Spleen (tissue), 11 donors: ENCODE data around the gene EDRF1. TPM values are rescaled to one million over a fixed set of nuclear protein-coding genes. Genes with fewer than 3 reads are reported as not detected.
A peak's percentile ranks its signal among the peaks of the same experiment; 100 is the strongest.

Experiments
- DNase-seq: peaks from one replicate; pipeline ENCODE4 v3.0.0-alpha.2; 2020
- H3K27ac ChIP-seq, 8 donors: fragments of 200-600 bp; sonication (generic) in 7 of 8; 1 replicate in 4 of 8; 2 replicates in 4 of 8; pipeline versions ENCODE4 v1.5.0 to v1.8.0; 2016 to 2021; ENCODE audit warnings: inconsistent platforms in 4 of 8, mild to moderate bottlenecking in 4 of 8, moderate library complexity in 1 of 8
- H3K27me3 ChIP-seq, 7 donors: fragments of 200-600 bp; sonication (generic) in 6 of 7; replicated peaks in 1 of 7; 1 replicate in 4 of 7; 2 replicates in 3 of 7; pipeline versions ENCODE4 v1.5.0 to v1.8.0; 2016 to 2021; ENCODE audit warnings: inconsistent platforms in 3 of 7, mild to moderate bottlenecking in 1 of 7
- H3K36me3 ChIP-seq, 6 donors: fragments of 200-600 bp; sonication (generic) in 5 of 6; 1 replicate in 4 of 6; 2 replicates in 2 of 6; pipeline versions ENCODE4 v1.5.0 to v1.8.0; 2016 to 2021; ENCODE audit warnings: inconsistent platforms in 2 of 6
- H3K4me1 ChIP-seq, 6 donors: fragments of 200-600 bp; sonication (generic) in 5 of 6; 1 replicate in 3 of 6; 2 replicates in 3 of 6; pipeline versions ENCODE4 v1.5.0 to v1.8.0; 2016 to 2021; ENCODE audit warnings: inconsistent platforms in 3 of 6
- H3K4me3 ChIP-seq, 8 donors: fragments of 200-600 bp; sonication (generic) in 7 of 8; 1 replicate in 4 of 8; 2 replicates in 4 of 8; pipeline versions ENCODE4 v1.5.0 to v1.8.0; 2016 to 2021; ENCODE audit warnings: inconsistent platforms in 4 of 8, mild to moderate bottlenecking in 4 of 8, moderate library complexity in 2 of 8
- H3K9me3 ChIP-seq, 8 donors: fragments of 200-600 bp; sonication (generic) in 7 of 8; 1 replicate in 4 of 8; 2 replicates in 4 of 8; pipeline versions ENCODE4 v1.5.0 to v1.8.0; 2016 to 2021; ENCODE audit warnings: inconsistent platforms in 4 of 8
- CTCF ChIP-seq, 11 experiments: fragments of 200-600 bp in 7 of 11; fragments of 450-650 bp in 4 of 11; sonication (generic) in 4 of 11; IDR thresholded peaks in 8 of 11; conservative IDR thresholded peaks in 3 of 11; 1 replicate in 7 of 11; 2 replicates in 4 of 11; pipeline versions ENCODE4 v1.4.0 to v1.8.0; 2016 to 2021; ENCODE audit warnings: antibody characterized with exemption in 11 of 11, inconsistent platforms in 4 of 11, mild to moderate bottlenecking in 1 of 11
- POLR2A ChIP-seq, 3 donors: fragments of 450-650 bp; IDR thresholded peaks; one replicate each; pipeline ENCODE4 v1.5.1; 2017; ENCODE audit warnings: antibody characterized with exemption in 3 of 3, mild to moderate bottlenecking in 1 of 3
- POLR2AphosphoS5 ChIP-seq, 3 donors: sonication (generic); formaldehyde crosslinking; IDR thresholded peaks; one replicate each; pipeline ENCODE4 v1.5.1; 2017; ENCODE audit warnings: antibody characterized with exemption in 3 of 3
- WGBS, 5 donors: extraction: QIAGEN DNeasy Blood & Tissue Kit in 3 of 5; methylation state at CpG; one replicate each; pipeline versions ENCODE4 v1.1.5 to v1.1.7; 2013 to 2018; 5-methylcytosine and 5-hydroxymethylcytosine counted together
- intact Hi-C: fragments of 100-400 bp; cut with DNase I; formaldehyde crosslinking; loops from one replicate; pipeline ENCODE4 v1.15.0; 2023; ENCODE audit warnings: low total_unique reads
- polyA plus RNA-seq, 3 donors: library from polyadenylated mRNA; stranded (reverse); fragments of 200-250 nt; gene quantifications; one replicate each; pipeline ENCODE4 v1.2.1, GENCODE V29; 2013
- total RNA-seq, 7 donors: library from RNA; depleted of rRNA in 3 of 7; stranded (reverse); fragments of >200 nt in 3 of 7; fragmentation: NEBNext Ultra II Directional in 4 of 7; extraction: Animal tissue kit (Norgen Biotek cat#: 25700) in 4 of 7; gene quantifications; one replicate each; pipeline versions ENCODE4 v1.1.0 to v1.2.1, GENCODE V29; 2016 to 2021
- donor health status: healthy with polysubstance abuse.
- donor health status: DM: no; HTN: no; CAD: no; lungs with moderate emphysema.
- donor health status: DM: no; HTN: no; CAD: no.
- donor health status: Bipolar disorder and iron deficiency.
- donor health status: healthy.
- donor health status: DM: no; HTN: no; CAD: no.
- donor health status: DM: yes; HTN: yes; CAD: no.

The EDRF1 gene
- total and polyA plus RNA-seq, 10 donors, result 17.8 to 47.5 (median 34.3) TPM

GRCh38 chr10:125698481-125698998, 21.0 kb upstream of the EDRF1 start:
- no peaks in the 10 kb centered on the region for H3K4me1 ChIP-seq
- no peak overlapping the region for H3K27ac ChIP-seq
- intact Hi-C loops, result no loop called here
- H3K36me3 ChIP-seq, result no peaks in the 10 kb centered on the region
- no peaks in the 10 kb centered on the region for H3K27me3 ChIP-seq
- no peak overlapping the region for H3K4me3 ChIP-seq
- 71 to 82% (median 74%) methylated on average over 9 of the region's 9 CpGs for WGBS, 5 donors
- TF ChIP-seq POLR2AphosphoS5 (IDR thresholded peaks at IDR 0.05), result no peak
- TF ChIP-seq POLR2A (IDR thresholded peaks at IDR 0.05), result no peak
- peak in 1 of 11 experiments; percentile 12 for TF ChIP-seq CTCF (IDR thresholded peaks at IDR 0.05 in 8 of 11, conservative IDR thresholded peaks at IDR 0.05 in 3 of 11)
- DNase-seq, result no peak
- H3K9me3 ChIP-seq, result peaks cover 0 to 9% (median 0%) of the 10 kb centered on the region in 8 donors

GRCh38 chr10:125699562-125700143, 19.9 kb upstream of the EDRF1 start:
- H3K27ac ChIP-seq, result no peak overlapping the region
- no peaks in the 10 kb centered on the region for H3K4me1 ChIP-seq
- no peak overlapping the region for H3K4me3 ChIP-seq
- intact Hi-C loops, result no loop called here
- no peak for DNase-seq
- peaks cover 0 to 9% (median 0%) of the 10 kb centered on the region in 8 donors for H3K9me3 ChIP-seq
- no peaks in the 10 kb centered on the region for H3K27me3 ChIP-seq
- WGBS, 5 donors, result 77 to 83% (median 81%) methylated on average over 6 of the region's 6 CpGs
- TF ChIP-seq CTCF (IDR thresholded peaks at IDR 0.05 in 8 of 11, conservative IDR thresholded peaks at IDR 0.05 in 3 of 11) (no peak), POLR2AphosphoS5 (IDR thresholded peaks at IDR 0.05) (no peak), POLR2A (IDR thresholded peaks at IDR 0.05) (no peak)
- no peaks in the 10 kb centered on the region for H3K36me3 ChIP-seq

GRCh38 chr10:125700355-125700911, 19.1 kb upstream of the EDRF1 start:
- Histone ChIP-seq H3K36me3 (no peaks in the 10 kb centered on the region), H3K27ac (no peak overlapping the region), H3K4me3 (no peak overlapping the region), H3K4me1 (no peaks in the 10 kb centered on the region), H3K27me3 (no peaks in the 10 kb centered on the region), H3K9me3 (peaks cover 0 to 9% (median 0%) of the 10 kb centered on the region in 8 donors)
- WGBS, 5 donors, result 54 to 75% (median 61%) methylated on average over 3 of the region's 3 CpGs
- DNase-seq, result no peak
- intact Hi-C loops, result no loop called here
- TF ChIP-seq CTCF (IDR thresholded peaks at IDR 0.05 in 8 of 11, conservative IDR thresholded peaks at IDR 0.05 in 3 of 11) (no peak), POLR2A (IDR thresholded peaks at IDR 0.05) (no peak), POLR2AphosphoS5 (IDR thresholded peaks at IDR 0.05) (no peak)
